ENCODE data around the gene TELO2.

- TF ChIP-seq JUN (IDR thresholded peaks at IDR 0.05; ENCODE audit: borderline replicate concordance, insufficient read depth, insufficient read length, low read depth), result no peak
- TF ChIP-seq, protein P1, sequence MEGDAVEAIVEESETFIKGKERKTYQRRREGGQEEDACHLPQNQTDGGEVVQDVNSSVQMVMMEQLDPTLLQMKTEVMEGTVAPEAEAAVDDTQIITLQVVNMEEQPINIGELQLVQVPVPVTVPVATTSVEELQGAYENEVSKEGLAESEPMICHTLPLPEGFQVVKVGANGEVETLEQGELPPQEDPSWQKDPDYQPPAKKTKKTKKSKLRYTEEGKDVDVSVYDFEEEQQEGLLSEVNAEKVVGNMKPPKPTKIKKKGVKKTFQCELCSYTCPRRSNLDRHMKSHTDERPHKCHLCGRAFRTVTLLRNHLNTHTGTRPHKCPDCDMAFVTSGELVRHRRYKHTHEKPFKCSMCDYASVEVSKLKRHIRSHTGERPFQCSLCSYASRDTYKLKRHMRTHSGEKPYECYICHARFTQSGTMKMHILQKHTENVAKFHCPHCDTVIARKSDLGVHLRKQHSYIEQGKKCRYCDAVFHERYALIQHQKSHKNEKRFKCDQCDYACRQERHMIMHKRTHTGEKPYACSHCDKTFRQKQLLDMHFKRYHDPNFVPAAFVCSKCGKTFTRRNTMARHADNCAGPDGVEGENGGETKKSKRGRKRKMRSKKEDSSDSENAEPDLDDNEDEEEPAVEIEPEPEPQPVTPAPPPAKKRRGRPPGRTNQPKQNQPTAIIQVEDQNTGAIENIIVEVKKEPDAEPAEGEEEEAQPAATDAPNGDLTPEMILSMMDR (IDR thresholded peaks at IDR 0.05; ENCODE audit: extremely low read depth in 1 of 2, insufficient read depth in 1 of 2, low read depth in 1 of 2, low read length in 2 of 2), result no peak
Observed at GRCh38 chr16:1542166-1542500, 49.0 kb downstream of the TELO2 start.

Measured in endothelial cell of umbilical vein (primary cell).